ENCODE results near the gene PHLDA3.
"Not testable (repeated sequence)": the region's sequence is repeated elsewhere in the genome, so short reads cannot be mapped to it uniquely, and the experiment has no call there.

PHLDA3 gene

GRCh38 chr1:201503397-201504176 lies 34.6 kb upstream of the PHLDA3 start:
- DNase-seq (ENCODE audit: low read depth in 2 of 2) = peak; percentile 98

- DNase-seq (ENCODE audit: low read depth in 2 of 2) = no peak
Observed at GRCh38 chr1:201502511-201502857, 33.5 kb upstream of the PHLDA3 start.

GRCh38 chr1:201501812-201502510 lies 33.0 kb upstream of the PHLDA3 start:
- no peak for DNase-seq (ENCODE audit: low read depth in 2 of 2)

DNA sequence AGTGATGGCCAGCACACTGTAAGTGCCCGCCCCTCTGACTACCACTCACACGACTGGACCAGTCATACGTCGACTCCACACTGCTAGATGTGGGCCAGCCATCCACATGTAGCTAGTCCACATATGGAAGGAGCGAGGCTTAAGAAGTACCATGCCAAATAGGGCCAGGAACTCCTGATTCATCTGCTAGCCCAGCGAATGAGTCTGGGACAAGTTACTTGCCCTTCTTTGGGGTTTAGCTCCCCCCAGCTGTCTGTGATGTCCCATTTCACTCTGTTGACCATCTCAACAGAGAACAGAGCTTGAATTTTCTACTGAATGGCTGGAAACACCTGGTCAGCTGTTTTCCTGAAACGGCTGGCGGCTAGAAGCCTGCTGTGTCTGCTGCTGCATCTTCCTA lies 32.2 kb upstream of the PHLDA3 start:
- peak in 1 of 2 experiments; percentile 35 for DNase-seq (ENCODE audit: low read depth in 2 of 2)

GRCh38 chr1:201500670-201501120 lies 31.7 kb upstream of the PHLDA3 start:
- DNase-seq (ENCODE audit: low read depth in 2 of 2) = no peak

- no peak for DNase-seq (ENCODE audit: low read depth in 2 of 2)
Observed at GRCh38 chr1:201499795-201500669, 31.0 kb upstream of the PHLDA3 start.

DNA sequence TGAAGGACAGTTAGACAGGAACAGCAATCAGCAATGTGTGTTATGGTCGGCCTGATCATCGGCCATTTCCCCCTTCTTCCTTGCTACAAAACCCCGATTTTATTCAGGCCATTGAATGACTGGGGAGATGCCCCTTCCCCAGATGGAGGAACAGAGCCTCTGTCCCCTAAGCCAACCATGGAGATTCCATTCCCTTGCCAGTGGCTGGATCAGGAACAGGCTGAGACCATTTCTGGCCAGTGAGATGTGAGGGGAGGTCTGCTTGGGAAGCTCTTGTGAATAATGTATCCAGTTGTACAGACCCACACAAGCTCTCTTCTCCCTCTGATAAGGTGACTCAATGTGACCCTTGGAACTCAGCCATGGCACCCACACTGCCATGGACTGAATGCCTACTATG lies 30.2 kb upstream of the PHLDA3 start:
- no peak for DNase-seq (ENCODE audit: low read depth in 2 of 2)

DNA sequence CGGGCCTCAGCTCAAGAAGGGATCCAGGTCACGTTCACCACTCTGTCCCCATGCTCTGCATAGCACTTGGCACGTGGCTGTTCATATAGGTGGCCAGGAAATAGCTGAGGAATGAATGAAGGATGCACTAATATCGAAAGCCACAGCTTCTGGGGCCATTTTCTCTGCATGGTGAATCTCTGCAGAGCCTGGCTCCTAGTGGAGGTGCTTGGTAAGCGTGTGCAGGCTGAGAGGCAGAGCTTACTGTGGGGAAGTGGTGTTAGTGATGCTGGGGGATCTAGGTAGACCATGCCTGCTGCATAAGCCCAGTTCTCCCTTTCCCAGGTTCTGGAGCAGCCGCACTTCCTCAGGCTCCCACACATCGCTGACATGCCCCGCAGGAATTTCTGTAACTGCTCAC lies 29.6 kb upstream of the PHLDA3 start:
- DNase-seq (ENCODE audit: low read depth in 2 of 2) = no peak

DNA sequence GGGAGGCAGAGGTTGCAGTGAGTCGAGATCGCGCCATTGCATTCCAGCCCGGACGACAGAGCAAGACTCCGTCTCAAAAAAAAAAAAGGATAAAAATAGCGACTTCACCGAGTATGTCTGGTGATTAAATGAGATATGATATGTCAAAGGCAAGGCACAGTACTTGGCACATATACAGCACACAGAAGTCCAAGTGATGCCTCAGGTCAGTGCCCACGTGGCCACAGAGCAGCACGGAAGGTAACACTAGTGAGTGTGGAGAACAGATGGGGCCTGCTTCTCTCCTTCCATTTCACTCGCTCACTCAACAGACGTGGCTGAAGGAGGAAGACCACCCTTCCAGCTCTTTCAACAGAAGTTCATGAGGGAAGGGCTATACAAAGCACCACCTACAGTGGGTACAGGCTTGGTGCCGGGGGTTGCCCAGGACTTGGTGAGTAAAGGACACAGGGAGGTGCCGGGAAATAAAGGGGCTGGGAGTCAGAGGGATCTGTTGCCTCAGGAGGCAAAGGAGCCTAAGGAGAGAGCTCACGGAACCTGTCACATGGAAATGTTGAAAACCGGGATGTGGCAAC lies 29.0 kb upstream of the PHLDA3 start:
- DNase-seq (ENCODE audit: low read depth in 2 of 2) = no peak

DNA sequence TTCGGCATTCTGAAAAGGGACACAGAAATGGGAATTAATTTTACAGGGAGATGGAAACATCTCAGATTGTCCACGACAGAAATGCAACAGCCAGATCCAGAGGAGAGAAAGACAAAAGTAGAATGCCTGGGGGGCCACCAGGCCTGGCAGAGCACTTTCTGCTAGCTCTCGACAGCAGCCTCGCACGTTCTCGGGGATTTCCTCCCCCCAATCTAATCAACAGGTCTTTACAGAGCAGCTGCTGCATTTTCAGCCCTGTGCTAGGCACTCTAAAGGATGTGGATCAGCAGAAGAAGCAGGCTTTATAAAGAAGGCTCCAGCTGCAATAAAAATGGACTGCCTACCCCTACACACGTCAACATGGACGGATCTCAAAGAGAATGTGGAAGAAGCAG lies 27.3 kb upstream of the PHLDA3 start:
- DNase-seq (ENCODE audit: low read depth in 2 of 2) = no peak

GRCh38 chr1:201495551-201496295 lies 26.7 kb upstream of the PHLDA3 start:
- DNase-seq (ENCODE audit: low read depth in 2 of 2) = no peak

DNA sequence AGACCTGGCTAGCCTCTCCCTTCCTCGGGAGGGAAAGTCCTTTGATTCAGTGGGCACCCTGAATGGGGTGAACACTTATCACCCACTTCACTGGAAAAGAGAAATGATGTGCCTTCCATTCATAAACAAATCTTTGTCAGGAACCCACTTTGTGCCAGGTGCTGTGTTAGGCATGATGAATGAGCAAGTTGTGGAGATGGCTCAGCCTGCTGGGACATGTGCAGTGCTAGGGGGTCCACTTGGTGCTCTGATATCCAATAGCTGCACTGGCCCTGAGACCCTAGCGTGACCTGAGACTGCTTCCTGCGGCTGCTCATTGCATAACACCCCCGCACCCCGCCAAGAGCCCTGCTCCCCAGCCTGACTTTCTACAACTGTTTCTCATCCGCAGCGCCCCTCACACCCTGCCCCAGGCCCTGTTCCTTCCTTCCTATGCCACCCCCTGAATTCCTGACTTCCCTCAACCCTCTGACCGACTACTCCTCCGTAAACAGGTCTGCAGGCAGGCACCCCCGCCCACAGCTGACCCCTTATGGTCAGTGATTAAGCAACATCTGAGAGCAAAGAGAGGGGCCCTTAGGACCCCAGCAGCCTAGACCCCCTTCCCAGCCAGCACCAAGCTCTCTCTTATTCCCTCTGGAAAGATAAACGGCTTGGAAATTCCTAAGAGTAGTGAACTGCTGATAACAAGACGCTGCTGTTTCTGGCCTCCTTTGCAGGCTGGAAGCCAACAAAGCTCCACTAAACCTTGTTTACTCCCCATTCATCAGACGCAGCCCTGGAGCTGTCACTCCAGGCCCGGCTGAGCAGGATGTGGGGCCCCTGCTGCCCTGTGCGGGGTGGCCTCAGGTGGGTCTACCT lies 25.0 kb upstream of the PHLDA3 start:
- no peak for DNase-seq (ENCODE audit: low read depth in 2 of 2)

- not testable (repeated sequence) for DNase-seq (ENCODE audit: low read depth in 2 of 2)
Observed at GRCh38 chr1:201493026-201493656, 24.2 kb upstream of the PHLDA3 start.

DNA sequence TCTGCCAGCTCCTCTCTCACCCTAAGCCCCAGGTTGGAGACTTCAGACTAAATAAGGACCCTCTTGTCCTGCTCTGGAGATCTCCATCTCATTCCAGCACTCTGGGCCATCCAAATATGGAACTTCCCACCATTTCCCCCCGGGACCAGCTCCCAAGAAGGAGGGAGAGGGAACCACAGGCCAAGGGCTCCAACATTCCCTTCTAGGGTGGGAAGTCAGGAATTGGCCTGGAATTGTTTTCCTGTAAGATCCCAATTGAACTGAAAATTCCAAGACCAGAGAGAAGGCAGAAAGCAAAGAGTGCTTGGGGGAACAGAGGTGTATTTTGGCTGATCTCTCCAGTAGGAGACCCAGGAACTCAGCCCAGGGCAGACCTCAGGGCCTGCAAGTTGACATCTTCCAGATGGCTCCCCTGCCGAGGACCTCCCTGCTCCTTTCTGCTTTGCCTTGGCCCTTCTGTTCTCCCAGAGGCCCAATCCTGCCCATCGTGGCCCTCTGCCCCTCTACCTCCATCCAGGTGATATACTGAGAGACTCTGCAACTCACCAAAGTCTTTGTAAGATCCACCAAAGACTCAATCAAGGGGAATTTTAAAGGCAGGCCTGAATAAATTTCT lies 23.0 kb upstream of the PHLDA3 start:
- DNase-seq (ENCODE audit: low read depth in 2 of 2) = no peak

GRCh38 chr1:201490708-201491131 lies 21.7 kb upstream of the PHLDA3 start:
- no peak for DNase-seq (ENCODE audit: low read depth in 2 of 2)

- no peak for DNase-seq (ENCODE audit: low read depth in 2 of 2)
Observed at GRCh38 chr1:201489643-201490261, 20.8 kb upstream of the PHLDA3 start.

DNA sequence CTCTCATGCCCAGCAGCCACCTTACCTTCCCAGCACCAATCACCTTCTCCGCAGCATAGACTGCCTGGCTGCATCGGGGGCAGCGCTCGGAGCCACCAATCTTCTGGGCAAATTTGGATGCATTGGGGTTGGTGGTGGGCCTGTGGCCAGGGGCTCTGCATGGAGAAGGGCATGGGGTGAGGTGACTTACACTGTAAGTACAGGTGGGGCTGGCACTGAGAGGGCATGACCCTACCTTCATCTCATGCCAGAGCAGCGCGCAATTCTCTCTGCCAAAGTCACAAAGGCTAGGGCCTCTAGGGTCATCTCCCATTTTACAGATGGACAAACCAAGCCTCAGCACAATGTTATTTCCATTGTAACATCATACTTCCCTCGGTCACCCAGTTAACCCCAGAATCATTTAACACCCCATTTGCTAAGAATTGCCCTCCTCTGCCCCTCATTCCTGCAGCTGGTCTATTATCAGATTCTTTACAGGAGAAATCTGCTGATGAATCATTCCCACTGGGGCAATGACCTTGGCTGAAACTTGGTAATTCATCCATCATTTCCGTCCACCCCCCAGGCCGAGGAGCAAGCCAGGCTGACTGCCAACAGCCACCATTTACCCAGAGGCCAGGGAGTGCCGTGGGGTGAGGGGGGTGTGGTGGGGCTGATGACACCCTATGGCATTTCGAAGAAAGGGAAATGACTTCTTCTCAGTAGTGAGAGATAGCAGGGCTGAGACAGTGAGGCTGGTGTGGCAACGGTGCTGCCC lies 20.0 kb upstream of the PHLDA3 start:
- DNase-seq (ENCODE audit: low read depth in 2 of 2) = peak; percentile 73 to 76

GRCh38 chr1:201487742-201488141 lies 18.8 kb upstream of the PHLDA3 start:
- no peak for DNase-seq (ENCODE audit: low read depth in 2 of 2)

All from fibroblast of skin of left quadriceps (primary cell).